Measurements from ENCODE around the gene COX6A2. TPM values are rescaled to one million over a fixed set of nuclear protein-coding genes. Genes with fewer than 3 reads are reported as not detected.

The COX6A2 gene
- total and polyA plus RNA-seq, 2 experiments from 2014 or later = 40.7 to 166 TPM

DNA sequence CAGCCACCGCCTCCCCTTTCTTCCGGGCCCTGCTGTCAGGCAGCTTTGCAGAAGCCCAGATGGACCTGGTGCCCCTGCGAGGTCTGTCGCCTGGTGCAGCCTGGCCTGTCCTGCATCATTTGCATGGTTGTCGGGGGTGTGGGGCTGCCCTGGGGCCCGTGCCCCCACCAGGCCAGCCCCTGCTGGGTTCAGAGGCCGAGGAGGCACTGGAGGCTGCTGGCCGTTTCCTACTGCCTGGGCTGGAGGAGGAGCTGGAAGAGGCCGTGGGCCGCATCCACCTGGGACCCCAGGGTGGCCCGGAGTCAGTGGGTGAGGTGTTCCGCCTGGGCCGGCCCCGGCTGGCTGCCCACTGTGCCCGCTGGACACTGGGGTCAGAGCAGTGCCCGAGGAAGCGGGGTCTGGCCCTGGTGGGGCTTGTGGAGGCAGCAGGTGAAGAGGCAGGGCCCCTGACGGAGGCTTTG is 38.3 kb upstream of the COX6A2 start:
- no peaks in the 10 kb centered on the region for H3K27me3 ChIP-seq
- no peak for DNase-seq (ENCODE audit: low read depth in 1 of 2, low spot score in 1 of 2)
- TF ChIP-seq, protein P1, sequence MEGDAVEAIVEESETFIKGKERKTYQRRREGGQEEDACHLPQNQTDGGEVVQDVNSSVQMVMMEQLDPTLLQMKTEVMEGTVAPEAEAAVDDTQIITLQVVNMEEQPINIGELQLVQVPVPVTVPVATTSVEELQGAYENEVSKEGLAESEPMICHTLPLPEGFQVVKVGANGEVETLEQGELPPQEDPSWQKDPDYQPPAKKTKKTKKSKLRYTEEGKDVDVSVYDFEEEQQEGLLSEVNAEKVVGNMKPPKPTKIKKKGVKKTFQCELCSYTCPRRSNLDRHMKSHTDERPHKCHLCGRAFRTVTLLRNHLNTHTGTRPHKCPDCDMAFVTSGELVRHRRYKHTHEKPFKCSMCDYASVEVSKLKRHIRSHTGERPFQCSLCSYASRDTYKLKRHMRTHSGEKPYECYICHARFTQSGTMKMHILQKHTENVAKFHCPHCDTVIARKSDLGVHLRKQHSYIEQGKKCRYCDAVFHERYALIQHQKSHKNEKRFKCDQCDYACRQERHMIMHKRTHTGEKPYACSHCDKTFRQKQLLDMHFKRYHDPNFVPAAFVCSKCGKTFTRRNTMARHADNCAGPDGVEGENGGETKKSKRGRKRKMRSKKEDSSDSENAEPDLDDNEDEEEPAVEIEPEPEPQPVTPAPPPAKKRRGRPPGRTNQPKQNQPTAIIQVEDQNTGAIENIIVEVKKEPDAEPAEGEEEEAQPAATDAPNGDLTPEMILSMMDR (IDR thresholded peaks at IDR 0.05; ENCODE audit: low read depth, low read length) = no peak
- no peak overlapping the region for H3K27ac ChIP-seq
- H3K36me3 ChIP-seq = peaks cover 9% of the 10 kb centered on the region
- no peak overlapping the region for H3K4me3 ChIP-seq
- no peaks in the 10 kb centered on the region for H3K9me3 ChIP-seq (ENCODE audit: low read depth)
- H3K4me1 ChIP-seq (ENCODE audit: low read depth) = peaks cover 5% of the 10 kb centered on the region

DNA sequence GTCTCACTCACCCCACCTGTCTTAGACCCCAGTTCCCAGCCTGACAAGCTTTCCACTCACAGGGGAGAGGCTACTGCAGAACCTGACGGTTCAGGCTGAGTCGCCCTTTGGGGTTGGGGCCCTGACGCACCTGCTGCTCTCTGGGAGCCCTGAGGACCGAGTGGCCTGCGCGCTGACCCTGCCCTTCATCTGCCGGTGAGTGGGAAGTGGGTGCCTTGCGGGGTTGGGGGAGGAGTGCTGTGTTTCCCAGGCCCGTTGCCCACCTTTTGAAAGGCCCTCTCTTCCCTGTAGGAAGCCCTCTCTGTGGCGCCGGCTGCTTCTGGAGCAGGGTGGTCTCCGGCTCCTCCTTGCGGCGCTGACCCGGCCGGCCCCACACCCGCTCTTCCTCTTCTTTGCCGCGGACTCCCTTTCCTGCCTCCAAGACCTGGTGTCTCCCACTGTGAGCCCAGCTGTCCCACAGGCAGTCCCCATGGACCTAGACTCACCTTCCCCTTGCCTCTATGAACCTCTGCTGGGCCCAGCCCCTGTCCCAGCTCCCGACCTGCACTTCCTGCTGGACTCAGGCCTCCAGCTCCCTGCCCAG is 37.7 kb upstream of the COX6A2 start:
- Histone ChIP-seq H3K4me1 (ENCODE audit: low read depth) (peaks cover under 1% of the 10 kb centered on the region), H3K36me3 (peaks cover 9% of the 10 kb centered on the region), H3K27me3 (no peaks in the 10 kb centered on the region), H3K4me3 (no peak overlapping the region), H3K27ac (no peak overlapping the region), H3K9me3 (ENCODE audit: low read depth) (no peaks in the 10 kb centered on the region)
- TF ChIP-seq, protein P1 (IDR thresholded peaks at IDR 0.05; ENCODE audit: low read depth, low read length) = no peak
- no peak for DNase-seq (ENCODE audit: low read depth in 1 of 2, low spot score in 1 of 2)

DNA sequence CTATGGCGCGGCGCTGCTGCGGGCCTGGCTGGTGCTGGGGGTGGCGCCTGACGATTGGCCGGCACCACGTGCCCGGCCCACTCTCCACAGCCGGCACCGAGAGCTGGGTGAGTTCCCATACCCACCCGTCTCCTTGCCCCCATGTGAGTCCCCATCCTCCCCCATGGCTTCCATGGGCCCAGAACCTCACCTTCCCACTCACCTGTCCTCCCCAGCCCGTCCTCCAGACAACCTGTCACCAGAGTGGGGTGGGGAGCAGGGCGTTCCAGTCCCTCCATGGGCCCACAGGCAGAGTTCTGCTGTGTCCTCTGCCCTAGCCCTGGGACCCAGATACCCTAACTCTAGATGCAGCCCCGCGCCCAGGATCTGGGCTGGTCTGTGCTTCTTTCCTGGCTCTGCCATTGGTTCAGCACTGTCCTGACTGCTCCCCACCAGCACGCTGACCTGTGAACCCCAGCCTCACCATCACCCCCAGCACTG is 36.7 kb upstream of the COX6A2 start:
- Histone ChIP-seq H3K4me3 (no peak overlapping the region), H3K27ac (no peak overlapping the region), H3K9me3 (ENCODE audit: low read depth) (no peaks in the 10 kb centered on the region), H3K4me1 (ENCODE audit: low read depth) (no peaks in the 10 kb centered on the region), H3K36me3 (peaks cover 9% of the 10 kb centered on the region), H3K27me3 (no peaks in the 10 kb centered on the region)
- TF ChIP-seq, protein P1 (IDR thresholded peaks at IDR 0.05; ENCODE audit: low read depth, low read length) = no peak
- no peak for DNase-seq (ENCODE audit: low read depth in 1 of 2, low spot score in 1 of 2)

DNA sequence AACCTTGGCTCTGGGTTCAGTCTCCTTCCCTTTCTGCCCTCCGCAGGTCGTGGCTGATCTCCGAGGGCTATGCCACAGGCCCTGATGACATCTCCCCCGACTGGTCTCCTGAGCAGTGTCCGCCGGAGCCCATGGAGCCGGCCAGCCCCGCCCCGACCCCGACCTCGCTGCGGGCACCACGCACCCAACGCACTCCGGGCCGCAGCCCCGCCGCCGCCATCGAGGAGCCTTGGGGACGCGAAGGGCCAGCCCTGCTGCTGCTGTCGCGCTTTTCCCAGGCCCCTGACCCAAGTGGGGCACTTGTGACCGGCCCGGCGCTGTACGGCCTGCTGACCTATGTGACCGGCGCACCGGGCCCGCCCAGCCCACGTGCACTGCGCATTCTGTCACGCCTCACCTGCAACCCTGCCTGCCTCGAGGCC is 36.2 kb upstream of the COX6A2 start:
- TF ChIP-seq, protein P1 (IDR thresholded peaks at IDR 0.05; ENCODE audit: low read depth, low read length) = no peak
- H3K36me3 ChIP-seq = peaks cover 9% of the 10 kb centered on the region
- no peak overlapping the region for H3K4me3 ChIP-seq
- no peak overlapping the region for H3K27ac ChIP-seq
- H3K9me3 ChIP-seq (ENCODE audit: low read depth) = no peaks in the 10 kb centered on the region
- no peaks in the 10 kb centered on the region for H3K4me1 ChIP-seq (ENCODE audit: low read depth)
- DNase-seq (ENCODE audit: low read depth in 1 of 2, low spot score in 1 of 2) = no peak
- H3K27me3 ChIP-seq = no peaks in the 10 kb centered on the region

DNA sequence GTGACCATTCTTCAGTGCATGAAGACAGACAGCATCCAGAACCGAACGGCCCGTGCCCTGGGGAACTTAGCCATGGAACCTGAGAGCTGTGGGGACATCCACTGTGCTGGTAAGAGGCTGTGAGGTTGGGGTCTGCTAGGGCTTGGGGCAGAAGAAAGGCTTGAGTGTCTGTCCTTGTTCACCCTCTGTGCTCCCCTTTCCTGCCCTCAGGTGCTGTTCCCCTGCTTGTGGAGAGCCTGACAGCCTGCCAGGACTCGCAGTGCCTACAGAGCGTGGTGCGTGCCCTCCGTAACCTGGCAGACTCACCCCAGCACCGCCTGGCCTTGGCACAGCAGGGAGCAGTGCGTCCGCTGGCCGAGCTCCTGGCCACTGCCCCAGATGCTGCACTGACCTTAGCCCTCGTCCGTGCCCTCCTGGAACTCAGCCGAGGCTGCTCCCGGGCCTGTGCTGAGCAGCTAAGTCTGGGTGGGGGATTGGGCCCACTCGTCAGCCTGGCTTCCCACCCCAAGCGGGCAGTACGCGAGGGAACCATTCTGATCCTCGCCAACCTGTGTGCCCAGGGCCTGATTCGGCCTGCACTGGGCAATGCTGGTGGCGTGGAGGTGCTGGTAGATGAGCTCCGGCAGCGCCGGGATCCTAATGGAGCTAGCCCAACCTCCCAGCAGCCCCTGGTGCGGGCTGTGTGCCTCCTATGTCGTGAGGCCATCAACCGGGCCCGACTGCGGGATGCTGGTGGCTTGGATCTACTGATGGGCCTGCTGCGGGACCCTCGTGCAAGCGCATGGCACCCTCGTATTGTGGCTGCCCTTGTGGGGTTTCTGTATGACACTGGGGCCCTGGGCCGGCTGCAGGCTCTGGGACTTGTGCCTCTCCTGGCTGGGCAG is 34.0 kb upstream of the COX6A2 start:
- Histone ChIP-seq H3K36me3 (peaks cover 9% of the 10 kb centered on the region), H3K4me3 (no peak overlapping the region), H3K27ac (no peak overlapping the region), H3K27me3 (no peaks in the 10 kb centered on the region), H3K4me1 (ENCODE audit: low read depth) (peaks cover 7% of the 10 kb centered on the region), H3K9me3 (ENCODE audit: low read depth) (no peaks in the 10 kb centered on the region)
- TF ChIP-seq, protein P1 (IDR thresholded peaks at IDR 0.05; ENCODE audit: low read depth, low read length) = no peak
- DNase-seq (ENCODE audit: low read depth in 1 of 2, low spot score in 1 of 2) = no peak

Data from cardiac muscle cell (in vitro differentiated cells and primary cell).